Activated CD4-positive, alpha-beta T cell treated with anti-CD3 and anti-CD28 coated beads, Interleukin-2, Interleukin-6, amounts not matched to agents 100 ng/mL and 50 ng/mL, durations not matched to agents 16 hours and 8 hours (primary cell): ENCODE results near the gene RIMBP2.

Experiments
- DNase-seq: peaks from one replicate; pipeline ENCODE4 v3.0.0-alpha.2; 2020

The RIMBP2 gene

DNA sequence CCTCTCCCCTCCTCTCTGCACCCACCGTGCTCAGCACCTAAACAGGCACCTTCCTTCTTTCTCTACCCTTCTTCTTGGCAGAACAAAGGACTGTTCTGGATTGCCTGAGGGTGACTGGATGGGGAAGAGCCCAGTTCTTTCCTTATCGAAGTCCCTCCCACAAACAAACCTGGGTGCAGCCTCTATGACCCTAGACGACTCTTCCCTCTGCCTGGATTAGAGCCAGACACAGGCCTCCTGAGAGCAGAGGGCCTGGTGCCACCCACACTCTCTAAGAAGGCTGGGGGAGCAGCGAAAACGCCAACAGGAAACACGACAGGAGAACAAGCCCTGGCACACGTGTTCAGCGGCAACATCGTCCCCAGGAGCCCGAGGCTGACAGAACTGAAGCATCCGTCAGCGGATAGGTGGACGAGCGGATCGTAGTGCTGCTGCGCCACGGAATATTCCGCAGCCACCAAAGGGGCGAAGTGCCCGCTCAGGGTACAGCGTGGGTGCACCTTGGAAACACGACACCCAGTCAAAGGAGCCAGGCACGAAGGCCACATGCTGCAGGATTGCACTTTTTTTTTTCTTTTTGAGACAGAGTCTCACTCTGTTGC lies 38.0 kb downstream of the RIMBP2 start:
- DNase-seq, result no peak

DNA sequence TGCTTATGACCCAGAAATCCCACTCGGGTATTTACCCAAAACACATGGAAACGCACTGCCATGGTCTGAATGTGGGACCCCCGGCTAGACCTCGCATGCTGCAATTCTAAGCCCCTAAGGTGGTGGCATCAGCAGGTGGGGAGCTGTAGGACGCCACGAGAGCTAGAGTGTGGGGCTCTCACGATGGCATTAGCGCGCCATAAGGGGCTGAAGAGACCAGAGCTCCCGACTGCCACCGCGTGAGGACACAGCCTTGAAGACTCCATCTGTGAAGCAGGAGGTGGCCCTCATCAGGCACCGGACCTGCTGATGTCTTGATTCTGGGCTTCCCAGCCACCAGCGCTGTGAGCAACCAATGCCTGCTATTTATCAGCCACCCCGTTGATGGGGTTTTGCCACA lies 40.3 kb downstream of the RIMBP2 start:
- DNase-seq, result no peak

DNA sequence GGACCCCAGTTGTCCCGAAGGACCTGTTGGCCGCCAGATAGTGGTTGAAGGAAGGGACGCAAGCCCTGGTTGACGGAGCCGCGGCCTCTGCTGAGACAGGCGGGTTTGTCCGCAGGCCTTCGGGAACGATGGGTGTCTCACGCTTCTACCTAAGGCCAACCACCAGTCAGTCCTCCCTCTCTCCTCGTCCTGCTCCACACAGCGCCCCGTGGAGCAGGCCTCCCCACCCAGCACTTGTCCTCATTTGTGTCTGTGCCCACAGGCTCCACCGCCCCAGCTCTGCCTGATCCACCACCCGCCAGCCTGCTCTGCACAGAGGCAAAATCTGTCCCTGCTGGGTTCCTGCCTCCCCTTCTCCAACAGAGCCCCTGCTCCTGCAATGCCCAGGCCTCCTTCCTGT lies 41.0 kb downstream of the RIMBP2 start:
- no peak for DNase-seq

DNA sequence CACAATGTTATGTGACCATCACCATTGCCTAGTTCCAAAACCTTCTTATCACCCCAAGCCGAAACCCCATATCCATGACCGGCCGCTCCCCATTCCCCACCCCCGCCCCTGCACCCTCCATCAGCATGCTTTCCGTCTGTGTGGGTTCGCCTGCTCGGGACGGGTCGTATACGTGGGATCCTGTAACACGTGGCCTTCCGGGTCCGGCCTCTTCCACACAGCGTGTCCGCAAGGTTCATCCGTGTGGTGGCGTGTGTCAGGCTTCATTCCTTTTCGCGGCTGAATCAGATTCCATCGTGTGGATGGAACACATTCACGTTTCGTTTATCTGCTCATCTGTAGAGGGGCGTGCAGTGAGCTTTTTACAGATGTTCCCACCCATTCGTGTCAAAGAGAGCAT lies 41.4 kb downstream of the RIMBP2 start:
- no peak for DNase-seq

DNA sequence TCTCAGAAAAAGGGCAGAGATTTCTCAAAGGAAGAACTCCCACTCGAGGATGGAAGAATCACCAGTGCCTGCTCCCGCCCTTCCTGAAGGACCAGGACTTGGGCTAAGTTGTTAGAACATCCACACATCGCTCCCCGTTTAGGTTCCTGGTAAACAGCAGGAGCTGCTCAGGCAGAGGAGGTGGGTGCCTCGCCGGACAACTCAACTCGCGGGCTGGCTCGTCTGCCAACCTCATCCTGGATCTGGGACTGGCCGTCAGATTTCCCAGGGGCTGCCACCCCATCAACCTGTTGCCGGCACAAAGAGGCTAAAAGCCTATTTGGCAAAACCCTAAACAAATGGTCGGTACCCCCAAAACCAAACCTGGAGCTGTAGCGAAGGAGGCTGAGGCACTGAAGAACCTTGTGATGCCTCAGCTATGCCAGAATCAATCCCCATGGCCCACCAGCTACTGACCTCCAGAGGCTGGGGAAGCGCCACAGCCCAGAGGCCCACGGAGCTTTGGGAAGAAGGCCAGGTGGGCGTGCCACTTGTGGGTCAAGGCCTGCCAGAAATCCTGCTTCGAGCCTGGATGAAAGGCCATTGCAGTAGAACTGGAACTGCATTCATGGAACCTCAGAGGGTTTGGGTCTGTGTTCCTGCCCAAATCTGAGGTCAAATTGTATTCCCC lies 42.9 kb downstream of the RIMBP2 start:
- no peak for DNase-seq

DNA sequence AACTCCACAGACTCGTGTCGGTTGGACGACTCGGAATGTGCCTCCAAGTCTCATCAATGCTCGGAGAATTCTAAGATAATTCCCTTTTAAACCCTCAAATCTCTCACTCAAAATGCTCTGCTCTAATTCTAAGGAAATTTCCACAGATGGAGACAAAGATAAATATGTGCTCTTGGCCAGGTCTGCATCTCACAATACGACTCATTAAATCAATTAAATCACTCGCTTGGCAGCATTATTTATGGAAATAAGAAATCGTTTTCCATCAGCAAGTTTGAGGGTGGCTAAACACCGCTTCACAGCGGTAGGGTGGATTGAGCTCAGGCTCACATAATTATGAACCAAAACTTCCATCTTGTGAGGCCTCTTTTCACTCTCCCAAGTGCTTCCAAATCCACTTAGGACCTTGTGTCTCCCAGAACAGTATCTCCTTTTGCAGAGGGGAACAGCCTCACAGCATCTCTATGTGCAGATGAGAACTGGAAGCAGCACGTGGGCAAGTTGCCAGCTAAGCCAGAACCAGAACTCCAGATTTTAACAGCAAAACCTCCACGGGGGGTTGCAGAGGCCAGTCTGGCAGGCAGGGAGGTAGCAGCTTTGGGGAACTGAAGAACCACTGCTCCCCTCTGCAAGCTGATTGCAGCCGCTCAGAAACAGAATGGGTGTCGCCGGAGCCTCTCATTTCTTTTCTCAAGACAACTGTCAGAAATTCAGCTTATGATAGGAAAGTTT lies 43.8 kb downstream of the RIMBP2 start:
- DNase-seq, result no peak

DNA sequence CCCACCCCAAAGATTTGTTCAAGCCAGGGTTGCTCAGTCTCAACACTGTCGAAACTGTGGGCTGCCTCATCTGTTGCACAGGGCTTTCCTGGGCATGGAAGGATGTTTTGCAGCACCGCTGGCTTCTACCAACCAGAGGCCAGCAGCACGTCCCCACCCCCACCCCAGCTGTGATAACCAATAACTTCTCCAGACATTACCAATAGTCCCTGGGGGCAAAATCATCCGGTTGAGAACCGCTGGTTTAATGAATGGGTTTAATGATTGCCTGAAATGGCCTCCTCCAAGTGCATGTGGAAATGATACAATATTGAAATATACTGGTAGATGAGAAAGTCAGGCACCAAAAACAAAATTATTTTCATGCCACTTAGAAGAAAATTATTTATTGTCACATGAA lies 44.5 kb downstream of the RIMBP2 start:
- no peak for DNase-seq

DNA sequence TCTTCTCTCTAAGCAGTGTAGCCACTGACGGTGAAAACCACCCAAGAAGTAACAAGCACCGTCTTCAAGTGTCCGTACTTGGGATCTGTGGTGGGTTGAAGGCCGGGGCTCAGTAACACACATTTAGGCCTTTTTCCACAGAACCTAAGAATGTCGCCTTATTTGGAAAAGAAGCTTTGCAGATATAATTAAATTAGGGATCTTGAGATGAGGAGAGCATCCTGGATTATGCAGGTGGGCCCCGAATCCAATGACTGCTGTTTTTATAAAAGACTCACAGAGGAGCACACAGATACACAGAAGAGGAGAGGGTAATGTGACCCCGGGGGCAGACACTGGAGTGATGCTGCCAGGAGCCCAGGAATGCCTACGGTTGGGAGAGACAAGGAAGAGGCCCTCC lies 46.3 kb downstream of the RIMBP2 start:
- DNase-seq, result no peak

DNA sequence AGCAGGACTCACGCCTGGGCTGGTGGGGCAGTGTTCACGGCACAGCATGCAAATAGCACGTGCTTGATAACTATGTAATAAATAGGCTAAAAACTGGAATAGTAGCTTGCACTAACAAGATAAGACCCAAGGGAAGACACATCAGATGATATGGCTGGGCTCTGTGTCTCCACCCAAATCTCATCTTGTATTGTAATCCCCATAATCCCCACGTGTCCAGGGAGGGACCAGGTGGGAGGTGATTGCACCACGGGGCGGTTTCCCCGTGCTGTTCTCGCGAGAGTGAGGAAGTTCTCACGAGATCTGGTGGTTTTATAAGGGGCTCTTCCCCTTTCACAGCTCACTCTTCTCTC lies 46.9 kb downstream of the RIMBP2 start:
- DNase-seq, result no peak

DNA sequence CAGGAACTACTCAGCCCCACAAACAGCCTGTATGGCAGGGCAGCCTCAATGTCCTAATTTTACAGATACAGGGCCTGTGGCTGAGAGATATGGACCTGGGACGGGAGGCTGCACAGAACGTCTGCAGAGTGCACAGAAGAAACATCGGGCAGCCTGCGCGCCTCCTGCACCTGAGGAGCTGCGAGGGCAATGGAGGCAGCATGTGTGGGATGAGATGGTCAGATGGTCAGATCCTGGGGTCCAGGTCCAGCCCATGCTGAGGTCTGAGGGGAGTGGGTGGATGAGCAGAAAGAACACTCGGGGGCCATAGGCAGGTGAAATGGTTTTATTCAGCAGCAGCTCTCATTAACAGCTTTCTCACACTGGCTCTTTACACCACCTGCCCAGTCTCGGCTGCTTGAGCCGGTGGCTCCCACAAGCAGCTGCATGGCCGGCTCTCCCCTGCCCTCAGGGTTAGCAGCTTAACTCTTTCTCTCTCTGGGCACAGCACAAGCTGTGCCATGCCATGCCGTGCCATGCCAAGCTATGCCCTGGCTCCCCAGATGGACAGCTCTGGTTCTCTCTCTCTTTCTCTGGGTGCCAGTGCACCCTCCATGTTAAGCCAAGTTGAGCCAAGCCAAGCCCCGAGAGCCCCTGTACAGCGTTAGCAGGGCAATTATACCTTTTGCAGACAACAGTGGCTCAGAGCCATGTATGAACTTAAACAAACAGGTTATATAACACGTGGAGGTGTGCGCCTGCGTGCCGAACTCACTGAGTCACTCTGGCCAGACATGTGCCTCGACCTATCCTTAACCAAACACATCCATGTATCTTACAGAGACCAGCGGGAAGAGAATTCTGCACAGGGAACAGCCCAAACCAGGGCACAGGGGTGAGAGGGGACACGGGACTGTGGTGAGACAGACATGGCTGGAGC lies 47.6 kb downstream of the RIMBP2 start:
- DNase-seq, result no peak

DNA sequence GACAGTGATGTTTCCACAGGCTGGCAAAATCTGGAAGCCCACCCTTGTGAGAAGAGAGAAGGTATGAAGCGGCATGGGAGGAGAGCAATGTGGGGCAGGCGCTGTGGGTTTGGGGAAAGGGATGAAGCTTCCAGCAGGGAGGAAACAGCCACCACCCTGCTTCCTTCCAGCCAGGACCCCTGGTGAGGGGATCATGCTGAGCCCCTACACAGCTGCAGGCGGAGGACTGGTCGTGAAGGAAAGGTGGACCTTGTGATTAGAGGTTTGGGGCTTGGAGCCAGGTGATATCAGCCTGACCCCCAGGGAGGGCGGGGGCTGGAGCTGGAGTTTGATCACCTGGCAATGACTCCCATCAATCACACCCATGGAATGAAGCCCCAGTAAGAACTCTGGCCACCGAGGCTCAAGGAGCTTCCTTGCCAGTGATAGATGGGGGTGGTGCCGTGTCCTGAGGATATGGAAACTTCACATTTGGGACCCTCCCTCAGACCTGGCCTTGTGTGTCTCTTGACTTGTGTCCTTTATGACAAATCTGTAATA lies 48.6 kb downstream of the RIMBP2 start:
- no peak for DNase-seq

DNA sequence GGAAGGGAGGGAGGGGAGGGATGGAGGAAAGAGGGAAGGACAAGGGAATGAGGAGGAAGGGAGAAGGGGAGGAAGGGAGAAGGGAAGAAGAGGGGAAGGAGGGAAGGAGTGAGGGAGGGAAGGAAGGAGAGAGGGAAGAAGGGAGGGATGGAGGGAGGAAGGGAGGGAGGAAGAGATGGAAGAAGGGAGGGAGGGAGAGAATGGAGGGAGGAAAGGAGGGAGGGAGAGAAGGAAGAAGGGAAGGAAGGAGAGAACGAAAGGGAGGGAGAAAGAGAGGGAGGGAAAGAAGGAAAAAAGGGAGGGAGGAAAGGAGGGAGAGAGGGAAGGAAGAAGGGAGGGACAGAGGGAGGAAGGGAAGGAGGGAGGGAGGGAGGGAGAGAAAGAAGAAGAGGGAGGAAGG lies 49.5 kb downstream of the RIMBP2 start:
- DNase-seq, result no peak

DNA sequence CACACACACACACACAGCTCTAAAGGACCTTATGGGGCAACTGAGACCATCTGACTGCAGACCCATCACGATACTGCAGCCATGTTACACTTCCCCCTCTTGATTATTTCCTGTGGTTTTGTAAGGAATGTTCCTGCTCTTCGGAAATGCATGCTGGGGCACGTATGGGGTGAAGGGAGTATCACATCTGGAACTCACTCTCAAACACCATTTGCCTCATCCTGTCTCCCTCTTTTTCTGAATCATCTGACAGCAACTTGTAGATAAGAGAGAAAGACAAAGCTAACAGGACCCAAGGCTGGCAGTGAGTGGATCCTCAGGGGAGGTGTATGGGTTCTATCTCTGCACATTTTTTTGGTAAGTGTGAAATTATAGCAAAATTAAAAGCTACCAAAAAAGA lies 50.3 kb downstream of the RIMBP2 start:
- DNase-seq, result no peak

DNA sequence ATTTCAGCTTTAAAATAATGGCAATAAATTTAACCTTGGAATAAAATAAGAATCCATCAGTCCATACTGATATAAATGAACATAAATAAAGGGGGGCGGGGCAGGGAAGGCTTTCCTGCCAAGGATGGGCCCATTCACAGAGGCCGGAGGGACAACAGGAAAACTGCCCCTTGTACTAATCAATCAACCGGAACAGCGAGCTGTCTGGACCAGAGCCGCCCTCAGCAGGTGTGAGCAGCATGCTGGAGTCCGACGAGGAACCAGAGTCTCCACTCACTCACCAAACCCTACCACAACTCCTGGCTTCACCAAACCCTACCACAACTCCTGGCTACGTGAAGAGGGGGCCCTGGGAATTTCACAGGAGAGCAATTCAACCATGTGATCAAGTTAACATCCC lies 51.3 kb downstream of the RIMBP2 start:
- no peak for DNase-seq

DNA sequence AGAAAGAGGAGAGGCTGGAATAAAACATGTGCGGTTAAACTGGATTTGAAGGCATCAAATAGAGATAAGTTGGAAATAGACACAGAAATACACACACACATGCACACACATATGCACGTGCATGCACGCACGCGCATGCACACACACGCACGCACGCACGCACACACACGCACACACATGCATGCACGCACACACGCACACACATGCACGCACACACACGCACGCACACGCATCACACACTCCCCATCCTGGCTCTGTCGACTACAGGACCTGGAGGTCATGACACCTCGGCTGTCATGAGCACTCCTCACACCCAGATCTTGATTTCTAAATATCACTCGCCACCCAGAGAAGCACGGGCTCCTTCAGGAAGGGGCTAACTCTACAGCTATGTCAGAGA lies 51.8 kb downstream of the RIMBP2 start:
- no peak for DNase-seq

DNA sequence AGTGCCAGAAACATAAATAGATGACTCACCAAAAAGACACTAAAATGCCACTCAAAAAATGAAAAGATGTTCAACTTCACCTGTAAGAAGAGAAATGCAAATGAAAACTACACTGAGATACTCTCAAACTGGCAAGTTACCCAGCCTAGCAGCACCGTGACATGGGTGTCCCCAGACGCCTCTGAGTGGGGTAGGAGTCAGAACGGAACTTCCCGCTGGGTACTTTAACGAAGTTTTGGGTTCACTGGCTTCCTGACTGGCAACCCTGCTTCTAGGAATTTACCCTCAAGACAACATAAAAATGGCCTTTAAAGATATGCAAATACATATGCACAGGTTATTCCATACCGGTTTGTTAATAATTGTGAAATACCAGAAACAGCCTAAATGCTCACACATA lies 52.6 kb downstream of the RIMBP2 start:
- DNase-seq, result no peak

DNA sequence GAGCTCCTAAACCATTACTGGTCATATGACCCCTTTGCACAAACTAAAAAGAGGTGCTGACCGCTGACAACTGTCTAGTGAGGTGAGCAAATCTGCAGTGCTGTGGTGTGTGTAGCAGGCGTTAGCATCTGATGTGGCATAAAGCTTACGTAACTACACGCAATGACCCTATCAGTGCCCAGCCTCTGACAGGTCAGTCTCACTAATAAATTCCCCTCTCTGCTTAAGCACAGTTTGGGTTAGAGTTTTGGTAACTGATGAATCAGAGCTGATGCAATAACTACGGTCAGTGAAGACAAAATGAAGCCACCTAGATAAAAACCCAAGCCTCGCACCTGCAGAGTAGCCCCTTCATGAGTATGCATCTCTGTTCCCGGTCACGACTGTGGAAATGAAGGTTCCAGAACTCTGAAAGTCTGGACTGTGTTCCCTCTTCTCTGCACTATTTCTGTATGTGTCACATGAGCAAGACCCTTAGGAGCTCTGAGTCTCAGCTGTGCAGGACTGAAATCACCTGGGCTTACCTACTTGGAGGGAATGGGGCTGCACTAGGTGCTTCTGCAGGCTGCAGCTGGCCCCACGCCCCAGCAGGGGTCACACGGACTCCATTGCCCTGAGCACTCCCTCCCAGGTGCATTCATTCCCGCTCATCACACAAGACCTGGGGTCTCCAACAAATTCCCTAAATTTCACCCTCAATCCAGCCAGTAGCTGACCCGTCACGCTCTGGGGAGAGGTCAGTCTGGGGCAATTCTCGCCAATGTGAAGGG lies 54.4 kb downstream of the RIMBP2 start:
- no peak for DNase-seq

DNA sequence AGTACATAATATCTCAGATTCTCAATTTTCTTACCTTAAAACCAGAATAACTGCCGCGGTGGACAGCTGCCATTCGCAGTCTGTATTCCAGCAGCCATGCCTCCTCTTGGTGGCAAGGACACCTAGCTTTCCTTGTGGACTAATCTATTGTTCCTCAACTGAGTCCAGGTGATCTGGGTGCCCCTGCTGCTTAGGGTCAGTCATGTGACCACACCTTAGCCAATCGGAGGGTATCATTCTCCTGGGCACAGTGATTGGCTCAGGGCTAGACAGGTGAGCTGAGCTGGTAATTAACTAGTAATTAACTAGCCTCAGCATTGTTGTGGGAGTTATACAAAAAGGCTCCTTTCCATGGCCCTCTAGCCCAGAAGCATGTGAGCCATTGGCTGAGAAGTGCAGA lies 55.0 kb downstream of the RIMBP2 start:
- no peak for DNase-seq

DNA sequence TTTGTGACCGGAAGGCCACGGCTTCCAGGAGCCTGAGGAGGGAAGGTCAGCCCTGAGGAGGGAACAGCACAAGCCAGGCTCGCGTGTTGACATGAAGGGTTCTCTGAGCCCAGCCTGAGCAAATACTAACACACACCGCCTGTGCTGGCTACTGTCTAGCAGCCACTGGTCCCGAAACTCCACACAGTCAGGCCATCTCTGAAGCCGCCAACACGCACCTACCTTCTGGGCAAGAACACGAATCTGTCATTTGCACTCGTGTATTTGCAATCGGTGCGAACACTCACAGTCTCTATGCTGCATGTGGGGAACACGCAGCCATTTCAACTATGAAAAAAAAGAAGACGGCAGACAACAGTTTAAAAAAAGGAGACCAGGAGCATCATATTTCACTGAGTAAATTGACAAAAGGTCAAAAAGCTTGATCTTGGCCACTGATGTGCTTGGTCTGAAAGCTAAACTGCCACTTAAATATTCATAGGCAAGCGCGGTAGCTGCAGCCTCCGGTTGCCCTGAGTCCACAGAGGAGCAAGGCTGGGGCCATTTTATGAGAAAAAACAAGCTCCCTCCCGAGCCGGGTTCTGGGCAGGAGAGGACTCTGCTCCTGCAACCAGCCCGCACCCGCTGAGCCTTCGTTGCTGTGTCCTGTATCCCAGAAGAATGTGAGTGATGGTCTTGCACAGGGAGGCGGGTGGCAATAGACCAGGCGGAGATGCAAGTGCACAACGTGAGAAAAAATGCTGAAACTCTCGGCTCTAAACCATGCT lies 57.8 kb downstream of the RIMBP2 start:
- no peak for DNase-seq

DNA sequence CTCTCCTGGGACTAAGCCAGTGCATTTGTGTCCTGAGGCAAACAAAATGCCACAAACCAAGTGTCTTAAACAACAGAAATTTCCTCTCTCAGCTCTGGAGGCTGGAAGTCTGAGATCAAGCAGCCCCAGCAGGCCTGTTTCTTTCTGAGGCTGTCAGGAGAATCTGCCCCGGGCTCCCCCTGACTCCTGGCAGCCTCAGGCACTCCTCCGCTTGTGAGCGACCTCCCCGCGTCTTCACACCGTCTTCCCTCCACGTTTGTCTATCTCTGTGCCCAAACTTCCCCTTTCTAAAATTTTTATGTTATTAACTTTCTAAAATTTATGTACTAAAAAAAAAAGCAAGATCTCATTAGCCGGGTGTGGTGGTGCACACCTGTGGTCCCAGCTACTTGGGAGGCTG lies 59.7 kb downstream of the RIMBP2 start:
- DNase-seq, result no peak

DNA sequence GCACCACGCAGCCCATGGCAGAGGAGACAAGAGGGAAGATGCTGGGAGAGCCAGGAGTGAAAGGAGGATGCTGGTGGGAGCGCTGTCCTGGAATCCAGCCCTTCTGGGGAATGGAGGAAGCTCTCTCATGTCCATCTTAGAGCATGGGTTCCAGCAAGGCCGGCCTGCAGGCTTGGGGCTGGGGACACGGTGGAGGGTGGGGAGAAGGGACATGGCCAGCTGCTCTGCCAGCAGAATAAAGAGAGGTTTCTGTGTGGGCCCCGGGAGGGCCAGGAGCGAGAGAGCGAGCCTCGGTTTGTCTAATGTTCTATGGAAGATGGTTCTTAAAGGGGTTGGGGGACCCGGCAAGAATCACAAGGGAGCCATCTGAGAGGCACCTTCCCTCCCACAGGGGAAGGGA lies 60.2 kb downstream of the RIMBP2 start:
- no peak for DNase-seq

DNA sequence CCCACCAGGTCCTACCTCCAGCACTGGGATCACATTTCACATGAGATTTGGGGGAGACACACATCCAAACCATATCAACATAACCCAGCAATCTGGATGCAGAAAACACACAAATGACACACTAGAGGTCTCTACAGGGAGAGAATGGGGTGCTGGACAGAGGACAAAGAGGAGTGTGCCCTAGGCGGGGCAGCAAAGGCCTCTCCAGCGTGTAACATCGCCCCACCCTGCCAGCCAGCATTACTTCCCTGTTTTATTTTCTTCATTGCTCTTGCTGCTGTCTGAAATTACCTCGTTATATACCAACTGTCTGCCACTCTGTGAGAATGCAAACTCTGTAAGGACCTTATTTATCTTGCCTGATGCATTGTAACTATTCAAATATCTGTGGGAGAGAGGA lies 61.1 kb downstream of the RIMBP2 start:
- no peak for DNase-seq
